K562 (cell line): Measurements from ENCODE around the gene ACTG2. TPM values are rescaled to one million over a fixed set of nuclear protein-coding genes. Genes with fewer than 3 reads are reported as not detected.

Experiments used
- FOS ChIP-seq: IDR thresholded peaks from 3 replicates; pipeline ENCODE4 v1.6.1; 2011; ENCODE audit not compliant: insufficient read length; ENCODE audit errors: extremely low read depth
- FOXM1 ChIP-seq, 2 experiments: fragments of 450-650 bp in 1 of 2; sonication (generic) in 1 of 2; formaldehyde crosslinking in 1 of 2; IDR thresholded peaks; 2 replicates each; pipeline versions ENCODE4 v1.6.1 to v1.9.0; 2017 to 2022; ENCODE audit warnings: low read depth in 2 of 2, mild to moderate bottlenecking in 2 of 2, missing genetic modification reagents in 1 of 2, moderate library complexity in 1 of 2
- HIVEP1 ChIP-seq: fragments of 250-450 bp; sonication (Bioruptor Pico); IDR thresholded peaks from 2 replicates; pipeline ENCODE4 v1.4.0; 2020; ENCODE audit warnings: mild to moderate bottlenecking
- SMARCA4 ChIP-seq: fragments of 450-650 bp; IDR thresholded peaks from 2 replicates; pipeline ENCODE4 v1.6.1; 2016
- TAL1 ChIP-seq: fragments of 450-650 bp; IDR thresholded peaks from 2 replicates; pipeline ENCODE4 v1.6.1; 2016; ENCODE audit warnings: mild to moderate bottlenecking
- polyA plus RNA-seq, 8 experiments: library from polyadenylated mRNA; depleted of rRNA in 4 of 8; stranded (reverse) in 5 of 8; unstranded in 3 of 8; fragments of >200 nt; fragmentation: Nextera tagmentation in 2 of 8; fragmentation: Illumina TruSeq in 1 of 8; extraction: Ambion mirVana in 2 of 8; extraction: Trizol in 1 of 8; gene quantifications; 2 replicates each; pipeline versions ENCODE4 v1.2.1 to v1.2.3, GENCODE V29; 2011 to 2014; ENCODE audit warnings: inconsistent platforms in 1 of 8, missing spikeins in 1 of 8
- total RNA-seq, 7 experiments: library from RNA; depleted of rRNA in 6 of 7; stranded (reverse); fragments of >200 nt in 6 of 7; fragmentation: Illumina TruSeq in 2 of 7; extraction: Trizol in 2 of 7; gene quantifications; 2 replicates each; pipeline versions ENCODE4 v1.2.1 to v1.2.3, GENCODE V29; 2011 to 2021; ENCODE audit warnings: low replicate concordance in 1 of 7
- TF ChIP-seq, protein P1 (sequence below): fragments of 250-450 bp; sonication (Bioruptor Pico); IDR thresholded peaks from 2 replicates; pipeline ENCODE4 v1.5.0; 2021
- TF ChIP-seq, protein P2 (sequence below), 2 experiments: fragments of 450-650 bp; IDR thresholded peaks; 2 replicates each; pipeline ENCODE4 v1.6.1; 2016; ENCODE audit warnings: mild to moderate bottlenecking in 2 of 2, borderline replicate concordance in 1 of 2, low read depth in 1 of 2, moderate library complexity in 1 of 2

Gene ACTG2
- total and polyA plus RNA-seq, 9 of the 15 experiments (the other 6 are each of a cell fraction or from before 2014, with no cell fraction given), result 0.06 to 0.60 TPM; not detected in 7

DNA sequence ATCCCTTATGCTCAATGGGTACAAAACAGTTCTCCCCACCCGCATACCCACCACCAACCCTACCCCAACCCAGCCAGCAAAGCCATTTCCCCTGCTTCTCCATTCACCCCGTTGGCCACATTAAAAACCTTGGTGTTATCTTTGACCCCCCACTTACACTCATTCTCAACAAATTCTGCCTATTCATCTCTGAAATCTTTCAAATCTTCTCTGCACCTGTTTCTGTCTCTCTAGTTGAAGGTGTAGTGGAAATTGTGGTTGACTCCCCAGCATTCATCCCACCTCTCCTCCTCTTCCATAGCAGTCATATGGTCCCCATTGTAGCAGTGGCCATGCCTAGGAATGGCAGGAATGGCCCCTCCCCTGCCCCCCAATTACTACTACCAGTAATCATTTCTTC, 71.4 kb downstream of the ACTG2 start (continued):
- TF ChIP-seq, protein P1, sequence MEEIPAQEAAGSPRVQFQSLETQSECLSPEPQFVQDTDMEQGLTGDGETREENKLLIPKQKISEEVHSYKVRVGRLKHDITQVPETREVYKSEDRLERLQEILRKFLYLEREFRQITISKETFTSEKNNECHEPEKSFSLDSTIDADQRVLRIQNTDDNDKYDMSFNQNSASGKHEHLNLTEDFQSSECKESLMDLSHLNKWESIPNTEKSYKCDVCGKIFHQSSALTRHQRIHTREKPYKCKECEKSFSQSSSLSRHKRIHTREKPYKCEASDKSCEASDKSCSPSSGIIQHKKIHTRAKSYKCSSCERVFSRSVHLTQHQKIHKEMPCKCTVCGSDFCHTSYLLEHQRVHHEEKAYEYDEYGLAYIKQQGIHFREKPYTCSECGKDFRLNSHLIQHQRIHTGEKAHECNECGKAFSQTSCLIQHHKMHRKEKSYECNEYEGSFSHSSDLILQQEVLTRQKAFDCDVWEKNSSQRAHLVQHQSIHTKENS, result no peak
- TF ChIP-seq, protein P2, sequence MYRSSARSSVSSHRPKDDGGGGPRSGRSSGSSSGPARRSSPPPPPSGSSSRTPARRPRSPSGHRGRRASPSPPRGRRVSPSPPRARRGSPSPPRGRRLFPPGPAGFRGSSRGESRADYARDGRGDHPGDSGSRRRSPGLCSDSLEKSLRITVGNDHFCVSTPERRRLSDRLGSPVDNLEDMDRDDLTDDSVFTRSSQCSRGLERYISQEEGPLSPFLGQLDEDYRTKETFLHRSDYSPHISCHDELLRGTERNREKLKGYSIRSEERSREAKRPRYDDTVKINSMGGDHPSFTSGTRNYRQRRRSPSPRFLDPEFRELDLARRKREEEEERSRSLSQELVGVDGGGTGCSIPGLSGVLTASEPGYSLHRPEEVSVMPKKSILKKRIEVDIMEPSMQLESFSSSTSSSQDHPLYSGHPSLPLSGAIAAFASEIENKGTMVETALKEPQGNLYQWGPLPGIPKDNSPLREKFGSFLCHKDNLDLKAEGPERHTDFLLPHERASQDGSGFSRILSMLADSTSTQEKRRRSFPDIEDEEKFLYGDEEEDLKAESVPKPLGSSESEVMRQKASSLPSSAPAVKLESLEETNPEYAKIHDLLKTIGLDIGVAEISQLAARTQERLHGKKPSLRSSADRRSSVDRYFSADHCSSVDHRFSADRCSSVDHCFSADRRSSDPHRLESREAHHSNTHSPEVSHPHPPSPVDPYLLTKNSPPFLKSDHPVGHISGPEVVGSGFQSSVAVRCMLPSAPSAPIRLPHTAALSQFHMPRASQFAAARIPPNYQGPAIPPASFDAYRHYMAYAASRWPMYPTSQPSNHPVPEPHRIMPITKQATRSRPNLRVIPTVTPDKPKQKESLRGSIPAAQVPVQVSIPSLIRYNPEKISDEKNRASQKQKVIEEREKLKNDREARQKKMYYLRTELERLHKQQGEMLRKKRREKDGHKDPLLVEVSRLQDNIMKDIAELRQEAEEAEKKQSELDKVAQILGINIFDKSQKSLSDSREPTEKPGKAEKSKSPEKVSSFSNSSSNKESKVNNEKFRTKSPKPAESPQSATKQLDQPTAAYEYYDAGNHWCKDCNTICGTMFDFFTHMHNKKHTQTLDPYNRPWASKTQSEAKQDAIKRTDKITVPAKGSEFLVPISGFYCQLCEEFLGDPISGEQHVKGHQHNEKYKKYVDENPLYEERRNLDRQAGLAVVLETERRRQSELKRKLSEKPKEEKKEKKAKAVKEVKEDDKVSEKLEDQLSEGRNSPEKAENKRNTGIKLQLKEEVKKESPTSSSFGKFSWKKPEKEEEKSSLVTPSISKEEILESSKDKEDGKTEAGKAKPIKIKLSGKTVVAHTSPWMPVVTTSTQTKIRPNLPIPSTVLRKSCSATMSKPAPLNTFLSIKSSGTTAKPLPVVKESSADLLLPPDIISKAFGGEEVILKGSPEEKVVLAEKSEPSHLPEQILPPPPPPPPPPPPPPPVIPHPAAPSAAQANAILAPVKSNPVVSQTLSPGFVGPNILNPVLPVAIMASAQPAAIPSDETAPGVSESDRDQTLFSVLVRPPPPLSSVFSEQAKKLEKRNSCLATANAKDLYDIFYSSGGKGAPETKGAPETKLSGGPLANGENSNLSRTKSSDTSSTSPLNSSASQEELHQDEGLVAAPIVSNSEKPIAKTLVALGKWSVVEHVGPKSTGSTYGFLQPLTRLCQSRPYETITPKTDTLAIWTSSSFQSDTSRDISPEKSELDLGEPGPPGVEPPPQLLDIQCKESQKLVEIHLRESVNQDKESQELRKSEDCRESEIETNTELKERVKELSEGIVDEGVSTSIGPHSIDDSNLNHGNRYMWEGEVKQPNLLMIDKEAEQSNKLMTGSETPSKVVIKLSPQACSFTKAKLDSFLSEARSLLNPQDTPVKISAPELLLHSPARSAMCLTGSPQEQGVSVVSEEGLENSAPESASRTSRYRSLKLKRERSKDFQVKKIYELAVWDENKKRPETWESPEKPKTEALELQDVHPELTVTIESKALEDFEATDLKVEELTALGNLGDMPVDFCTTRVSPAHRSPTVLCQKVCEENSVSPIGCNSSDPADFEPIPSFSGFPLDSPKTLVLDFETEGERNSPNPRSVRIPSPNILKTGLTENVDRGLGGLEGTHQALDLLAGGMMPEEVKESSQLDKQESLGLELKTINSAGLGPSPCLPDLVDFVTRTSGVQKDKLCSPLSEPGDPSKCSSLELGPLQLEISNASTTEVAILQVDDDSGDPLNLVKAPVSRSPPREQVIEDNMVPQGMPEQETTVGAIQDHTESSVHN (IDR thresholded peaks at IDR 0.05; ENCODE audit: borderline replicate concordance in 1 of 2, low read depth in 1 of 2), result no peak
- TF ChIP-seq FOS, result no peak
- TF ChIP-seq TAL1, result peak; percentile 37; the same call in 1 of the 2 replicates
- no peak for TF ChIP-seq FOXM1 (IDR thresholded peaks at IDR 0.05; ENCODE audit: low read depth)
- TF ChIP-seq FOXM1 (CRISPR knock-in tag; IDR thresholded peaks at IDR 0.05; ENCODE audit: low read depth), result no peak
- 0 out of 2 replicates have a peak, but pooled peaks have one; percentile 14 for TF ChIP-seq SMARCA4
- no peak for TF ChIP-seq HIVEP1
